Nephron progenitor cell (in vitro differentiated cells): ENCODE measurements around the gene KIF24.
"Not testable (repeated sequence)": the region's sequence is repeated elsewhere in the genome, so short reads cannot be mapped to it uniquely, and the experiment has no call there.

Experiments used
- DNase-seq: peaks from one replicate; pipeline ENCODE4 v3.0.0; 2021
- H3K27ac Mint-ChIP-seq: 2 replicates; pipeline ENCODE4 v1.8.0; 2021; ENCODE audit warnings: mild to moderate bottlenecking, moderate library complexity, mixed read lengths
- H3K27me3 Mint-ChIP-seq: 2 replicates; pipeline ENCODE4 v1.8.0; 2021; ENCODE audit warnings: mild to moderate bottlenecking, low read depth, mixed read lengths; ENCODE audit not compliant: poor library complexity
- H3K36me3 Mint-ChIP-seq: 2 replicates; pipeline ENCODE4 v1.8.0; 2021; ENCODE audit warnings: low read depth, mixed read lengths
- H3K4me1 Mint-ChIP-seq: 2 replicates; pipeline ENCODE4 v1.8.0; 2021; ENCODE audit warnings: mixed read lengths
- H3K4me3 Mint-ChIP-seq: 2 replicates; pipeline ENCODE4 v1.8.0; 2021; ENCODE audit warnings: mild to moderate bottlenecking, moderate library complexity, mixed read lengths
- H3K9me3 Mint-ChIP-seq: 2 replicates; pipeline ENCODE4 v1.8.0; 2021; ENCODE audit warnings: mild to moderate bottlenecking, moderate library complexity, mixed read lengths
- TF ChIP-seq, protein P1 (sequence below): fragments of 200-600 bp; sonication (generic); IDR thresholded peaks from 2 replicates; pipeline ENCODE4 v1.5.0; 2021; ENCODE audit warnings: antibody characterized with exemption

The KIF24 gene

DNA sequence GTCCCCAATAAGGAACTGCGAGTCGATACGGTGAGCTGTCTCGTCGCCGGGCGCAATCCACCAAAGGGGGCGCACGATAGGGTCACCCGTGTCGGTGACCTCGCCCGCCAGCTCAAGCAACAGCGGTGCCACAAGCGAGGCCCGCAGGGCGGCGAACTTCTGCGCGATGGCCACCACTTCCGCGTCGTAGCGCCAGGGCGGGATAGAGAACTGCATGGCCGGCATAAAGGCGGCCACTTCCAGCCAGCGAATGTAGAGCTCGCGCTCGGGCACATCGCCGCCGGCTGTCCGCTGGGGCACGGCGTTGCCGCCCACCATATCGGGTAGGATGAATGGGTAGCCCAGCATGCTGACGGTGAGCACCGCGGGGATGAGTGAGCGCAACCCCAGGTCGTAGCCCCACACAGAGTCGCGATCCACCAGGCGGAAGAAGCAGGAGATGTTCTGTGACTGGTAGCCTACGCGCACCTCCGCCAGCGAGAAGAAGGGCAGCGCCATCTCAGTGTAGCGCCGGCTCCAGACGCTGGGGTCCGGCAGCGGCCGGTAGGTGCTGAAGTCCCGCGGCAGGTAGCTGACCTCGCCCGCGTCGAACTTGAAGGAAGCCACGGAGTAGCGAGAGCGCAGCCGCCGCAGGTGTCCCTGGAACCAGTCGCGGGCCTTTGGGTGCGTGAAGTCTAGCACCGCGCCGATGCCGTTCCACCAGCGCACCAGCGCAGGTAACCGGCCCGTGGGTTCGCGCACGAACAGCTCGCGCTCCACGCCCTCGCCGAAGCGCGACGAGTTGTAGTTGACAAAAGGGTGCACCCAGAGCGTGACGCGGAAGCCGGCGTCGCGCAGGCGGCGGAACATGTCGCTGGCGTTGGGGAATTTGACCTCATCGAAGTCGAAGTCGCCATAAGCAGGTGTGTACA is 42.2 kb upstream of the KIF24 start:
- Mint-ChIP-seq H3K4me1 (peaks cover 30% of the 10 kb centered on the region), H3K4me3 (no peak overlapping the region), H3K27ac (no peak overlapping the region), H3K36me3 (peaks cover 55% of the 10 kb centered on the region), H3K9me3 (peaks cover 47% of the 10 kb centered on the region), H3K27me3 (peaks cover 17% of the 10 kb centered on the region)
- TF ChIP-seq, protein P1, sequence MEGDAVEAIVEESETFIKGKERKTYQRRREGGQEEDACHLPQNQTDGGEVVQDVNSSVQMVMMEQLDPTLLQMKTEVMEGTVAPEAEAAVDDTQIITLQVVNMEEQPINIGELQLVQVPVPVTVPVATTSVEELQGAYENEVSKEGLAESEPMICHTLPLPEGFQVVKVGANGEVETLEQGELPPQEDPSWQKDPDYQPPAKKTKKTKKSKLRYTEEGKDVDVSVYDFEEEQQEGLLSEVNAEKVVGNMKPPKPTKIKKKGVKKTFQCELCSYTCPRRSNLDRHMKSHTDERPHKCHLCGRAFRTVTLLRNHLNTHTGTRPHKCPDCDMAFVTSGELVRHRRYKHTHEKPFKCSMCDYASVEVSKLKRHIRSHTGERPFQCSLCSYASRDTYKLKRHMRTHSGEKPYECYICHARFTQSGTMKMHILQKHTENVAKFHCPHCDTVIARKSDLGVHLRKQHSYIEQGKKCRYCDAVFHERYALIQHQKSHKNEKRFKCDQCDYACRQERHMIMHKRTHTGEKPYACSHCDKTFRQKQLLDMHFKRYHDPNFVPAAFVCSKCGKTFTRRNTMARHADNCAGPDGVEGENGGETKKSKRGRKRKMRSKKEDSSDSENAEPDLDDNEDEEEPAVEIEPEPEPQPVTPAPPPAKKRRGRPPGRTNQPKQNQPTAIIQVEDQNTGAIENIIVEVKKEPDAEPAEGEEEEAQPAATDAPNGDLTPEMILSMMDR, result no peak
- DNase-seq, result no peak

DNA sequence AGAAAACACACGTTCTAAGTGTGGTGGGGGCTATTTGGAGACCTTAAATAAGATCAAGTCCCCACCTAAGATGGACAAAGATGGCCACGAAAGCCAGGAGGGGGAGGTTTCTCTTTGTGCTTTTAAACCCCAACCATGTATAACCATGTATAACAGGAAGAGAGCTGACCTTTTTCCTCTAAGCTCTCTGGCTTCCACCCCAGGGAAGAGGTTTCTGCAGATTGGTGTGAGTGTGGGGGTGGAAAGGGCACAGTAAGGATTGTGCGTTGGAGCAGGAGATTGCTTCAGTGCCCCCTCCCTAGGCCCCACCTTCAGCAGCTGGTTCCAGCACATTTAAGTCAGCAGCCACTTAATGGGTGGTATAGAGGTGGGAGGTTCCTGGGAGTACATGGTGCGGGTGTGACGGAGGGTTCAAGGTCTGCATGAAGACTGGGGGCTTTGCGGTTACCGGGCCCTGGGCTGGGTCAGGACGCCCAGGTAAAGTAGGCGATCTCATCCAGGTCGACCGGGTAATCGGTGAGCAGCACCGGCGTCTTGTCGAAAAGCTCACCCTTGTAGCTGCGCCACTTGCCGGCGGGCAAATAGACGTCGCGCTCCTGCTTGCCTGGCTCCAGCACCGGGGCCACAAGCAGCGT is 41.4 kb upstream of the KIF24 start:
- H3K27me3 Mint-ChIP-seq, result peaks cover 10% of the 10 kb centered on the region
- H3K36me3 Mint-ChIP-seq, result peaks cover 55% of the 10 kb centered on the region
- H3K9me3 Mint-ChIP-seq, result peaks cover 47% of the 10 kb centered on the region
- no peak overlapping the region for H3K27ac Mint-ChIP-seq
- peaks cover 22% of the 10 kb centered on the region for H3K4me1 Mint-ChIP-seq
- H3K4me3 Mint-ChIP-seq, result no peak overlapping the region
- TF ChIP-seq, protein P1, result no peak
- DNase-seq, result no peak

DNA sequence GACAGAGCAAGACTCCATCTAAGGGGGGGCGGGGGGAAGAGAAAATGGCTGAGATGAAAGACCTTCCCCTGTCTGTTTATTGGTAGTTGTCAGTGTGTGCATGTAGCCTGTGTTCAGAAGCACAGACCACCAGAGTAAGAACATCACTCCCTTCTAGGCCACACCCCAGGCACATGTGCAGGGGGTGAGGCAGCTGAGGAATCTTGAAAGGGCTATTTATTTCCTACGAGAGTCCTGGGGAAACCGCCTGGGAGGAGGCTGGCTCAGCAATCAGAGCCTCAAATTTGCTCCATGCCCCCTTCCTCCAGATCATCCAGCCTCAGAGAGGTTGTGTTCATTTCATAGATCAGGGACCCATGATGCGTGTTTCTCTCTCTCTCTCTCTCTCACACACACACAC is 40.6 kb upstream of the KIF24 start:
- Mint-ChIP-seq H3K36me3 (peaks cover 55% of the 10 kb centered on the region), H3K4me1 (peaks cover 14% of the 10 kb centered on the region), H3K27me3 (peaks cover 10% of the 10 kb centered on the region), H3K4me3 (no peak overlapping the region), H3K9me3 (peaks cover 47% of the 10 kb centered on the region), H3K27ac (no peak overlapping the region)
- DNase-seq, result no peak
- TF ChIP-seq, protein P1, result no peak

DNA sequence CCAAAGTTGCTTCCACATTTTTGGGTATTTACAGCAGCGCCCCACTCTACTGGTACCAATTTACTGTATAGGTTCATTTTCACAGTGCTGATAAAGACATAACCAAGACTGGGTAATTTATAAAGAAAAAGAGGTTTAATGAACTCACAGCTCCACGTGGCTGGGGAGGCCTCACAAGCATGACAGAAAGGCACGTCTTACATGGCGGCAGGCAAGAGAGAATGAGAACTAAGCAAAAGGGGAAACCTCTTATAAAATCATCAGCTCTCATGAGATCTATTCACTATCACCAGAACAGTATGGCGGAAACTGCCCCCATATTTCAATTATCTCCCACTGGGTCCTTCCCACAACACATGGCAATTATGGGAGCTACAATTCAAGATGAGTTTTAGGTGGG is 39.7 kb upstream of the KIF24 start:
- H3K27me3 Mint-ChIP-seq, H3K4me3 Mint-ChIP-seq, H3K27ac Mint-ChIP-seq, DNase-seq: not testable (repeated sequence)
- Mint-ChIP-seq H3K4me1 (peaks cover 16% of the 10 kb centered on the region), H3K9me3 (peaks cover 44% of the 10 kb centered on the region), H3K36me3 (peaks cover 49% of the 10 kb centered on the region)

DNA sequence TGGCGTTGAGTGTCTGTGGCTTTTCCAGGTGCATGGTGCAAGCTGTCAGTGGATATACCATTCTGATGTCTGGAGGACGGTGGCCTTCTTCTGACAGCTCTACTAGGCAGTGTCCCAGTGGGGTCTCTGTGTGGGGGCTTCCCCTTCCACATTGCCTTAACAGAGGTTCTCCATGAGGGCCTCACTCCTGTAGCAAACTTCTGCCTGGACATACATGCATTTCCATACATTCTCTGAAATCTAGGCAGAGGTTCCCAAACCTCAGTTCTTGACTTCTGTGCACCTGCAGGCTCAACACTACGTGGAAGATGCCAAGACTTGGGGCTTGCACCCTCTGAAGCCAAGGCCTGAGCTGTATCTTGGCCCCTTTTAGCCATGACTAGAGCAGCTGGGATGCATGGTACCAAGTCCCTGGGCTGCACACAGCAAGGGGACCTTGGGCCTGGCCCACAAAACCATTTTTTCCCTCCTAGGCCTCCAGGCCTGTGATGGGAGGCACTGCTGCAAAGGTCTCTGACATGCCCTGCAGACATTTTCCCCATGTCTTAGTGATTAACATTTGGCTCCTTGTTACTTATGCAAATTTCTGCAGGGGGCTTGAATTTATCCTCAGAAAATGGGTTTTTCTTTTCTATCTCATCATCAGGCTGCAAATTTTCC is 38.8 kb upstream of the KIF24 start:
- Mint-ChIP-seq H3K27me3 (peaks cover 12% of the 10 kb centered on the region), H3K9me3 (peaks cover 42% of the 10 kb centered on the region), H3K4me1 (peaks cover 24% of the 10 kb centered on the region), H3K36me3 (peaks cover 47% of the 10 kb centered on the region)
- not testable (repeated sequence) for H3K27ac Mint-ChIP-seq, H3K4me3 Mint-ChIP-seq, DNase-seq

DNA sequence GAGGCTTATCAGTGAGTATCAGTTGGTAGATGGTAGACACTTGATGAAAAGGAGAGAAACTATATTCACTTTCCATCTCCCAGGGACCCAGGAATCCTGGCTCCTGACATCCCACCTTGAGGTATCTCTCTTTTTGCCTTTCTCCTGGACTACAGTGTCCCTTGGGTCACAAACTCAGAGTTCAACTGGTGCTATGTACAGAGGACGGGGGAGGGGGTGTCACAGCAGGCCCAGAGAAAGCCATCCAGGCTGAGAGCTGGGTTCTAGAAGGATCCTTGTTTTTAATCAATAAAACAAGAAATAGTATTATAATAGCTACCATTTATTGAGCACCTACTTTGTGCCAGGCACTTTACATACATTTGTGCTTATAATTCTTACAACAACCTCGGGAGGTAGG is 37.3 kb upstream of the KIF24 start:
- peaks cover 38% of the 10 kb centered on the region for H3K36me3 Mint-ChIP-seq
- H3K4me3 Mint-ChIP-seq, result no peak overlapping the region
- H3K4me1 Mint-ChIP-seq, result peaks cover 29% of the 10 kb centered on the region
- DNase-seq, result no peak
- TF ChIP-seq, protein P1, result no peak
- H3K27ac Mint-ChIP-seq, result no peak overlapping the region
- peaks cover 17% of the 10 kb centered on the region for H3K27me3 Mint-ChIP-seq
- H3K9me3 Mint-ChIP-seq, result peaks cover 40% of the 10 kb centered on the region
